ENCODE measurements around the gene AQR.
"Not testable (repeated sequence)": the region's sequence is repeated elsewhere in the genome, so short reads cannot be mapped to it uniquely, and the experiment has no call there.

GRCh38 chr15:34807241-34807640 is 162.3 kb downstream of the AQR start:
- TF ChIP-seq CREB1 (CRISPR knock-in tag; IDR thresholded peaks at IDR 0.05); MLX (CRISPR knock-in tag; IDR thresholded peaks at IDR 0.05); FOXJ3 (CRISPR knock-in tag; IDR thresholded peaks at IDR 0.05; ENCODE audit: borderline replicate concordance); NFE2L1 (CRISPR knock-in tag; IDR thresholded peaks at IDR 0.05); IRF1 (CRISPR knock-in tag; IDR thresholded peaks at IDR 0.05); MYBL2 (CRISPR knock-in tag; IDR thresholded peaks at IDR 0.05); NR1H2 (CRISPR knock-in tag; IDR thresholded peaks at IDR 0.05); PREB (CRISPR knock-in tag; IDR thresholded peaks at IDR 0.05; ENCODE audit: borderline replicate concordance): not testable (repeated sequence)
- TF ChIP-seq, protein P1, sequence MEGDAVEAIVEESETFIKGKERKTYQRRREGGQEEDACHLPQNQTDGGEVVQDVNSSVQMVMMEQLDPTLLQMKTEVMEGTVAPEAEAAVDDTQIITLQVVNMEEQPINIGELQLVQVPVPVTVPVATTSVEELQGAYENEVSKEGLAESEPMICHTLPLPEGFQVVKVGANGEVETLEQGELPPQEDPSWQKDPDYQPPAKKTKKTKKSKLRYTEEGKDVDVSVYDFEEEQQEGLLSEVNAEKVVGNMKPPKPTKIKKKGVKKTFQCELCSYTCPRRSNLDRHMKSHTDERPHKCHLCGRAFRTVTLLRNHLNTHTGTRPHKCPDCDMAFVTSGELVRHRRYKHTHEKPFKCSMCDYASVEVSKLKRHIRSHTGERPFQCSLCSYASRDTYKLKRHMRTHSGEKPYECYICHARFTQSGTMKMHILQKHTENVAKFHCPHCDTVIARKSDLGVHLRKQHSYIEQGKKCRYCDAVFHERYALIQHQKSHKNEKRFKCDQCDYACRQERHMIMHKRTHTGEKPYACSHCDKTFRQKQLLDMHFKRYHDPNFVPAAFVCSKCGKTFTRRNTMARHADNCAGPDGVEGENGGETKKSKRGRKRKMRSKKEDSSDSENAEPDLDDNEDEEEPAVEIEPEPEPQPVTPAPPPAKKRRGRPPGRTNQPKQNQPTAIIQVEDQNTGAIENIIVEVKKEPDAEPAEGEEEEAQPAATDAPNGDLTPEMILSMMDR (IDR thresholded peaks at IDR 0.05) = not testable (repeated sequence)
- TF ChIP-seq, protein P2, sequence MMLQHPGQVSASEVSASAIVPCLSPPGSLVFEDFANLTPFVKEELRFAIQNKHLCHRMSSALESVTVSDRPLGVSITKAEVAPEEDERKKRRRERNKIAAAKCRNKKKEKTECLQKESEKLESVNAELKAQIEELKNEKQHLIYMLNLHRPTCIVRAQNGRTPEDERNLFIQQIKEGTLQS (CRISPR knock-in tag; conservative IDR thresholded peaks at IDR 0.05) = not testable (repeated sequence)
- TF ChIP-seq, protein P3, sequence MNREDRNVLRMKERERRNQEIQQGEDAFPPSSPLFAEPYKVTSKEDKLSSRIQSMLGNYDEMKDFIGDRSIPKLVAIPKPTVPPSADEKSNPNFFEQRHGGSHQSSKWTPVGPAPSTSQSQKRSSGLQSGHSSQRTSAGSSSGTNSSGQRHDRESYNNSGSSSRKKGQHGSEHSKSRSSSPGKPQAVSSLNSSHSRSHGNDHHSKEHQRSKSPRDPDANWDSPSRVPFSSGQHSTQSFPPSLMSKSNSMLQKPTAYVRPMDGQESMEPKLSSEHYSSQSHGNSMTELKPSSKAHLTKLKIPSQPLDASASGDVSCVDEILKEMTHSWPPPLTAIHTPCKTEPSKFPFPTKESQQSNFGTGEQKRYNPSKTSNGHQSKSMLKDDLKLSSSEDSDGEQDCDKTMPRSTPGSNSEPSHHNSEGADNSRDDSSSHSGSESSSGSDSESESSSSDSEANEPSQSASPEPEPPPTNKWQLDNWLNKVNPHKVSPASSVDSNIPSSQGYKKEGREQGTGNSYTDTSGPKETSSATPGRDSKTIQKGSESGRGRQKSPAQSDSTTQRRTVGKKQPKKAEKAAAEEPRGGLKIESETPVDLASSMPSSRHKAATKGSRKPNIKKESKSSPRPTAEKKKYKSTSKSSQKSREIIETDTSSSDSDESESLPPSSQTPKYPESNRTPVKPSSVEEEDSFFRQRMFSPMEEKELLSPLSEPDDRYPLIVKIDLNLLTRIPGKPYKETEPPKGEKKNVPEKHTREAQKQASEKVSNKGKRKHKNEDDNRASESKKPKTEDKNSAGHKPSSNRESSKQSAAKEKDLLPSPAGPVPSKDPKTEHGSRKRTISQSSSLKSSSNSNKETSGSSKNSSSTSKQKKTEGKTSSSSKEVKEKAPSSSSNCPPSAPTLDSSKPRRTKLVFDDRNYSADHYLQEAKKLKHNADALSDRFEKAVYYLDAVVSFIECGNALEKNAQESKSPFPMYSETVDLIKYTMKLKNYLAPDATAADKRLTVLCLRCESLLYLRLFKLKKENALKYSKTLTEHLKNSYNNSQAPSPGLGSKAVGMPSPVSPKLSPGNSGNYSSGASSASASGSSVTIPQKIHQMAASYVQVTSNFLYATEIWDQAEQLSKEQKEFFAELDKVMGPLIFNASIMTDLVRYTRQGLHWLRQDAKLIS (CRISPR knock-in tag; IDR thresholded peaks at IDR 0.05; ENCODE audit: borderline replicate concordance) = not testable (repeated sequence)

Measured in WTC11 (cell line).